Spinal cord (tissue), 10 donors: ENCODE results near the gene MANEA. TPM values are rescaled to one million over a fixed set of nuclear protein-coding genes. Genes with fewer than 3 reads are reported as not detected.
A peak's percentile ranks its signal among the peaks of the same experiment; 100 is the strongest.

Experiments
- DNase-seq, 6 donors: peaks; one replicate each; pipeline versions ENCODE4 v3.0.0 to v3.0.0-alpha.2; 2013 to 2015; ENCODE audit warnings: low spot score in 6 of 6, low read depth in 4 of 6
- H3K27ac ChIP-seq: one replicate; pipeline ENCODE4 v1.5.1; 2013; ENCODE audit warnings: low read depth, low read length, control low read depth
- H3K27me3 ChIP-seq: one replicate; pipeline ENCODE4 v1.6.1; 2013; ENCODE audit warnings: low read length; ENCODE audit not compliant: control insufficient read depth, insufficient read depth
- H3K36me3 ChIP-seq: one replicate; pipeline ENCODE4 v1.6.1; 2013; ENCODE audit warnings: low read length; ENCODE audit not compliant: control insufficient read depth, insufficient read depth
- H3K4me1 ChIP-seq: one replicate; pipeline ENCODE4 v1.6.1; 2013; ENCODE audit warnings: low read length; ENCODE audit not compliant: control insufficient read depth, insufficient read depth
- H3K4me3 ChIP-seq: one replicate; pipeline ENCODE4 v1.5.1; 2013; ENCODE audit warnings: low read depth, low read length, control low read depth
- H3K9me3 ChIP-seq: one replicate; pipeline ENCODE4 v1.6.1; 2013; ENCODE audit warnings: low read length; ENCODE audit not compliant: control insufficient read depth, insufficient read depth
- WGBS: methylation state at CpG from one replicate; pipeline ENCODE4 v1.1.5; 2013; ENCODE audit warnings: missing lambda C conversion rate; ENCODE audit not compliant: insufficient coverage; 5-methylcytosine and 5-hydroxymethylcytosine counted together
- polyA plus RNA-seq, 2 donors: library from polyadenylated mRNA; unstranded; fragments of 120-200 nt; gene quantifications; one replicate each; pipeline ENCODE4 v1.2.1, GENCODE V29; 2013; ENCODE audit not compliant: insufficient read length in 2 of 2
- total RNA-seq, 2 donors: library from RNA; depleted of rRNA in 1 of 2; stranded (reverse); fragments of 120-200 nt in 1 of 2; fragments of >200 nt in 1 of 2; gene quantifications; one replicate each; pipeline versions ENCODE4 v1.2.3 to v1.2.4, GENCODE V29; 2013 to 2014
- donor health status: healthy.

Gene MANEA
- total and polyA plus RNA-seq, 4 donors: 12.0 to 39.5 (median 17.4) TPM

GRCh38 chr6:95629551-95629950, 52.2 kb downstream of the MANEA start:
- Histone ChIP-seq H3K4me1 (no peaks in the 10 kb centered on the region), H3K9me3 (no peaks in the 10 kb centered on the region), H3K36me3 (no peaks in the 10 kb centered on the region), H3K4me3 (no peak overlapping the region), H3K27ac (no peak overlapping the region), H3K27me3 (no peaks in the 10 kb centered on the region)
- DNase-seq: peak in 4 of 6 donors; percentile 10 to 83 (median 44)
- WGBS: no CpG with 5 or more reads among the region's 2 CpGs

GRCh38 chr6:95636552-95637431, 59.5 kb downstream of the MANEA start:
- Histone ChIP-seq H3K27me3 (no peaks in the 10 kb centered on the region), H3K36me3 (no peaks in the 10 kb centered on the region), H3K4me1 (no peaks in the 10 kb centered on the region), H3K27ac (no peak overlapping the region), H3K4me3 (no peak overlapping the region), H3K9me3 (no peaks in the 10 kb centered on the region)
- no peak for DNase-seq
- 89% methylated on average over 24 of the region's 25 CpGs for WGBS

GRCh38 chr6:95648636-95649035, 71.3 kb downstream of the MANEA start:
- Histone ChIP-seq H3K9me3 (no peaks in the 10 kb centered on the region), H3K4me1 (no peaks in the 10 kb centered on the region), H3K36me3 (no peaks in the 10 kb centered on the region), H3K27me3 (no peaks in the 10 kb centered on the region), H3K4me3 (no peak overlapping the region), H3K27ac (no peak overlapping the region)
- no CpG with 5 or more reads among the region's 2 CpGs for WGBS
- DNase-seq: no peak

- H3K4me1 ChIP-seq: no peaks in the 10 kb centered on the region
- H3K27ac ChIP-seq: no peak overlapping the region
- no peaks in the 10 kb centered on the region for H3K27me3 ChIP-seq
- no peak for DNase-seq
- no peaks in the 10 kb centered on the region for H3K9me3 ChIP-seq
- H3K4me3 ChIP-seq: no peak overlapping the region
- no CpG with 5 or more reads among the region's 1 CpG for WGBS
- H3K36me3 ChIP-seq: no peaks in the 10 kb centered on the region
These were observed 72.1 kb downstream of the MANEA start for GRCh38 chr6:95649451-95649850.

GRCh38 chr6:95654176-95654575, 76.8 kb downstream of the MANEA start:
- no peaks in the 10 kb centered on the region for H3K9me3 ChIP-seq
- no peak overlapping the region for H3K4me3 ChIP-seq
- H3K4me1 ChIP-seq: no peaks in the 10 kb centered on the region
- DNase-seq: no peak
- no peaks in the 10 kb centered on the region for H3K27me3 ChIP-seq
- no peak overlapping the region for H3K27ac ChIP-seq
- no peaks in the 10 kb centered on the region for H3K36me3 ChIP-seq

- Histone ChIP-seq H3K27me3 (no peaks in the 10 kb centered on the region), H3K36me3 (no peaks in the 10 kb centered on the region), H3K27ac (no peak overlapping the region), H3K4me1 (no peaks in the 10 kb centered on the region), H3K4me3 (no peak overlapping the region), H3K9me3 (no peaks in the 10 kb centered on the region)
- DNase-seq: peak in 3 of 6 donors; percentile 2 to 68 (median 23)
- WGBS: 77% methylated on average over 2 of the region's 2 CpGs
These were observed 81.6 kb downstream of the MANEA start for GRCh38 chr6:95658886-95659285.
